ENCODE measurements around the gene ULK2. TPM values are rescaled to one million over a fixed set of nuclear protein-coding genes. Genes with fewer than 3 reads are reported as not detected.

ULK2 gene
- total and polyA plus RNA-seq, 2 experiments from 2014 or later: 6.8 to 19.2 TPM

GRCh38 chr17:19883537-19884215, 15.9 kb upstream of the ULK2 start:
- no peaks in the 10 kb centered on the region for H4K20me1 ChIP-seq (ENCODE audit: insufficient read depth)
- no peak overlapping the region for H3K9ac ChIP-seq
- H3K9me2 ChIP-seq (ENCODE audit: insufficient read depth): no peaks in the 10 kb centered on the region
- H3K4me3 ChIP-seq: no peak overlapping the region
- no peaks in the 10 kb centered on the region for H3K79me2 ChIP-seq (ENCODE audit: insufficient read depth)
- H3K4me1 ChIP-seq (ENCODE audit: insufficient read depth): no peaks in the 10 kb centered on the region
- no peaks in the 10 kb centered on the region for H3F3A ChIP-seq (ENCODE audit: insufficient read depth)
- H2AFZ ChIP-seq: no peak overlapping the region
- no peaks in the 10 kb centered on the region for H3K9me3 ChIP-seq (ENCODE audit: low read depth)
- WGBS, 2 experiments (ENCODE audit: low coverage in 1 of 2, low lambda C conversion rate in 2 of 2, missing lambda C conversion rate in 2 of 2): 81% methylated on average over 8 of the region's 8 CpGs
- no peaks in the 10 kb centered on the region; the same call in 1 of the 2 replicates for H3K27me3 ChIP-seq (replicated peaks; ENCODE audit: insufficient read depth)
- no peak overlapping the region for H3K27ac ChIP-seq
- no peak overlapping the region for H3K4me2 ChIP-seq (ENCODE audit: unreplicated experiment)
- TF ChIP-seq EZH2 (IDR thresholded peaks at IDR 0.05; ENCODE audit: insufficient read depth, poor library complexity, severe bottlenecking) (no peak), EZH2phosphoT487 (IDR thresholded peaks at IDR 0.05; ENCODE audit: insufficient read depth, low read depth) (no peak)
- no peaks in the 10 kb centered on the region for H3K36me3 ChIP-seq (ENCODE audit: low read depth)
- DNase-seq: no peak
- in situ Hi-C loops (cut with MboI): no loop called here

GRCh38 chr17:19880393-19880792, 12.7 kb upstream of the ULK2 start:
- in situ Hi-C loops (cut with MboI): no loop called here
- 68 to 72% methylated on average over 4 of the region's 4 CpGs for WGBS, 2 experiments (ENCODE audit: low coverage in 1 of 2, low lambda C conversion rate in 2 of 2, missing lambda C conversion rate in 2 of 2)
- no peaks in the 10 kb centered on the region for H3K9me2 ChIP-seq (ENCODE audit: insufficient read depth)

GRCh38 chr17:19877364-19877945, 9.7 kb upstream of the ULK2 start:
- no peaks in the 10 kb centered on the region for H3K36me3 ChIP-seq (ENCODE audit: low read depth)
- TF ChIP-seq EZH2 (IDR thresholded peaks at IDR 0.05; ENCODE audit: insufficient read depth, poor library complexity, severe bottlenecking) (no peak), EZH2phosphoT487 (IDR thresholded peaks at IDR 0.05; ENCODE audit: insufficient read depth, low read depth) (no peak)
- H3K4me1 ChIP-seq (ENCODE audit: insufficient read depth): no peaks in the 10 kb centered on the region
- in situ Hi-C loops (cut with MboI): no loop called here
- no peaks in the 10 kb centered on the region for H4K20me1 ChIP-seq (ENCODE audit: insufficient read depth)
- DNase-seq: no peak
- H3F3A ChIP-seq (ENCODE audit: insufficient read depth): no peaks in the 10 kb centered on the region
- H3K27ac ChIP-seq: no peak overlapping the region
- no peaks in the 10 kb centered on the region for H3K9me3 ChIP-seq (ENCODE audit: low read depth)
- H3K4me3 ChIP-seq: no peak overlapping the region
- no peak overlapping the region for H3K4me2 ChIP-seq (ENCODE audit: unreplicated experiment)
- H3K27me3 ChIP-seq (replicated peaks; ENCODE audit: insufficient read depth): no peaks in the 10 kb centered on the region; the same call in none of the 2 replicates
- no peaks in the 10 kb centered on the region for H3K79me2 ChIP-seq (ENCODE audit: insufficient read depth)
- no peaks in the 10 kb centered on the region for H3K9me2 ChIP-seq (ENCODE audit: insufficient read depth)
- WGBS, 2 experiments (ENCODE audit: low coverage in 1 of 2, low lambda C conversion rate in 2 of 2, missing lambda C conversion rate in 2 of 2): 36 to 38% methylated on average over 6 of the region's 6 CpGs
- no peak overlapping the region for H2AFZ ChIP-seq
- no peak overlapping the region for H3K9ac ChIP-seq

More at GRCh38 chr17:19880393-19880792, 12.7 kb upstream of the ULK2 start:
- DNase-seq: no peak
- no peak overlapping the region for H3K4me3 ChIP-seq
- H3K36me3 ChIP-seq (ENCODE audit: low read depth): no peaks in the 10 kb centered on the region
- H2AFZ ChIP-seq: no peak overlapping the region
- H3K9ac ChIP-seq: no peak overlapping the region
- H3K27ac ChIP-seq: no peak overlapping the region
- H3K79me2 ChIP-seq (ENCODE audit: insufficient read depth): no peaks in the 10 kb centered on the region
- no peak for TF ChIP-seq EZH2 (IDR thresholded peaks at IDR 0.05; ENCODE audit: insufficient read depth, poor library complexity, severe bottlenecking)
- no peak for TF ChIP-seq EZH2phosphoT487 (IDR thresholded peaks at IDR 0.05; ENCODE audit: insufficient read depth, low read depth)
- H3K27me3 ChIP-seq (replicated peaks; ENCODE audit: insufficient read depth): no peaks in the 10 kb centered on the region; the same call in none of the 2 replicates
- no peaks in the 10 kb centered on the region for H3K9me3 ChIP-seq (ENCODE audit: low read depth)
- no peaks in the 10 kb centered on the region for H3K4me1 ChIP-seq (ENCODE audit: insufficient read depth)
- no peaks in the 10 kb centered on the region for H4K20me1 ChIP-seq (ENCODE audit: insufficient read depth)
- no peaks in the 10 kb centered on the region for H3F3A ChIP-seq (ENCODE audit: insufficient read depth)
- no peak overlapping the region for H3K4me2 ChIP-seq (ENCODE audit: unreplicated experiment)

- DNase-seq: no peak
- H3K4me3 ChIP-seq: no peak overlapping the region
- H3K4me1 ChIP-seq (ENCODE audit: insufficient read depth): no peaks in the 10 kb centered on the region
- no peaks in the 10 kb centered on the region; the same call in none of the 2 replicates for H3K27me3 ChIP-seq (replicated peaks; ENCODE audit: insufficient read depth)
- in situ Hi-C loops (cut with MboI): no loop called here
- TF ChIP-seq EZH2phosphoT487 (IDR thresholded peaks at IDR 0.05; ENCODE audit: insufficient read depth, low read depth) (no peak), EZH2 (IDR thresholded peaks at IDR 0.05; ENCODE audit: insufficient read depth, poor library complexity, severe bottlenecking) (no peak)
- no peak overlapping the region for H3K9ac ChIP-seq
- no peak overlapping the region for H2AFZ ChIP-seq
- no peaks in the 10 kb centered on the region for H3K36me3 ChIP-seq (ENCODE audit: low read depth)
- no peaks in the 10 kb centered on the region for H3K79me2 ChIP-seq (ENCODE audit: insufficient read depth)
- H4K20me1 ChIP-seq (ENCODE audit: insufficient read depth): no peaks in the 10 kb centered on the region
- no peaks in the 10 kb centered on the region for H3K9me2 ChIP-seq (ENCODE audit: insufficient read depth)
- H3K9me3 ChIP-seq (ENCODE audit: low read depth): no peaks in the 10 kb centered on the region
- H3K4me2 ChIP-seq (ENCODE audit: unreplicated experiment): no peak overlapping the region
- H3F3A ChIP-seq (ENCODE audit: insufficient read depth): no peaks in the 10 kb centered on the region
- no peak overlapping the region for H3K27ac ChIP-seq
- 73 to 77% methylated on average over 13 of the region's 13 CpGs for WGBS, 2 experiments (ENCODE audit: low coverage in 1 of 2, low lambda C conversion rate in 2 of 2, missing lambda C conversion rate in 2 of 2)
Observed at GRCh38 chr17:19876529-19877161, 8.9 kb upstream of the ULK2 start.
